HG03135 (cell line): Measurements from ENCODE around the gene TMEM198.

Experiments
- ATAC-seq: cut with Tn5 transposase; IDR thresholded peaks from one replicate; pipeline ENCODE4 v1.9.1; 2021; ENCODE audit warnings: mild to moderate bottlenecking, moderate library complexity; ENCODE audit not compliant: unreplicated experiment

The TMEM198 gene

GRCh38 chr2:219524817-219525216, 19.0 kb upstream of the TMEM198 start:
- no peak for ATAC-seq

DNA sequence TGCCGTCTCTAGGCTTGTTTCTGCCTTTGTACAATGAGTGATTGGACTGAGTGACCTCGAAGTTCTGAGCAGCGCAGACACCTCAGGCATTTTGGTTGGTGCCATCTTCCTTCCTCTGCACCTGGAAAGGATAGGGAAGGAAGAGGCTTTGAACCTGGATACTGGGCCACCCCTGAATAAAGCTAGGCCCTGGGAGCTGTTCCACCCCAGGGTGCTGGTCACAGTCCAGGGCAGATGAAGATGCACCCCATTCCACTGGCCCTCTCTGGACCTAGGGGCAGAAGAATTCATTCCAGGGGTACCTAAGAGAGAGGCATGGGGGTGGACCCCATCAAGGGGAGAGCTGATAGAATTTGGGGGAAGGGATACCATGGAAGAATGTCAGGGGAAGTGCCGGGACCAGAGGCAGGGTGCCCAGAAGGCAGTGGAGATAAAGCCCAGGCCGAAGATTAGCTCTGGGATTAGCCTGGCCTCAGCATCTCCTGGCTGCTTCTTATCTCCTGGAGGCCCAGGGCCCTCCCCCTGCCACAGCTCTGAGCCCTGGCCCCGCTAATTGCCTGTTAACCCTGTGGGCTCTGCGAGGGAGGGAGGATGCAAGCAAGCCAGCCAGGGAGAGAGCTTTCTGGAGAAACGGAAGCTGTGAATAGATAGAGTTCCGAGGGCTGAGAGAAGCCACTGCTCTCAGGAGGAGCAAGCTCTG, 18.1 kb upstream of the TMEM198 start:
- ATAC-seq: no peak

GRCh38 chr2:219526320-219527075, 17.3 kb upstream of the TMEM198 start:
- ATAC-seq: no peak

DNA sequence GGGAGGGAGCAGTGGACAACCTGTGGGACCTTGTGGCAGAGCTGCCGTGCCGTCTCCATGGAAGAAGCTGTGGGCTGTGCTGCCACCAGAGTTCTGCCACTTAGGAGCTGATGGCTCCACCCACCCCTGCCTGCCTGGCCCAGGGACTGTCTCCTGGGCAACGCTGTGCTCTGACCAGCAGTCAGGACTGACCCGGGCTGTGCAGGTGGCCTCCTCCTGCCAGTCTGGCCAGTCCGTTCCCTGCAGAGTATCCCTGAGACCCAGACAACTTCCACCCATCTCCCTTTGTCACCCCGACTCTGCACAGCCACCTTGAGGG, 16.8 kb upstream of the TMEM198 start:
- ATAC-seq: no peak

- no peak for ATAC-seq
Observed at GRCh38 chr2:219527472-219527871, 16.4 kb upstream of the TMEM198 start.

GRCh38 chr2:219530048-219530963, 13.5 kb upstream of the TMEM198 start:
- peak; percentile 86 for ATAC-seq

- no peak for ATAC-seq
Observed at GRCh38 chr2:219531639-219532377, 12.0 kb upstream of the TMEM198 start.

GRCh38 chr2:219532378-219532649, 11.5 kb upstream of the TMEM198 start:
- no peak for ATAC-seq

DNA sequence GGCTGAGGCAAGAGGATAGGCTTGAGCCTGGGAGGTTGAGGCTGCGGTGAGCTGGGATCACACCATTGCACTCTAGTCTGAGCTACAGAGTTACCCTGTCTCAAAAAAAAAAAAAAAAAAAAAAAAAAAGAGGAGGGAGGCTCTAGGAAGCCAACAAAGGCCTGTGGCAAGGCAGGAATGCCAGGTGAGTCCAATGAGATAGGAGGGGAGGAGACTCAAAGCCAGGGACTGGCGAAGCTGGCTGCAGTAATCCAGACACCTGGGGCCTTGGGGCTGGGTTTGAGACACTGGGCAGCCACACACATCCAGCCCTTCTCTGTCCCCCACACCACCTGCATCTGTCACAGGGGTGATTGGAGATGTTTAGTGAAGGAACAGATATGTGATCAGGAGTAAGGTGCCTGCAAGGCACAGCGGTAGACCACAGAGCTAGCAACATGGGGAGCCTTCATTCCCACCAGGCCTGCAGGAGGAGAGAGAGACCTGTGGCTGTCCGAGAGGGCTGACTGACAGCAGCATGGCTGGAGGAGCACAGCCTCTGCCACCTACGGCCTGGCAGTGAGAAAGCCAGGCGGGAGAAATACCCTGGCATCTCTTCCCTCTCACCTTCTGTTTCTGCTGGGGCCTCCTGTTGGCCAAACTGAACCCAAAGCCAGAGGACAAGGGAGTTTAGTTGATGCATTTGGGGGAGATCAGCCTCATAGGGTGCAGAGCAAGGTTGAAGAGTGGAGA, 9.7 kb upstream of the TMEM198 start:
- ATAC-seq: no peak

DNA sequence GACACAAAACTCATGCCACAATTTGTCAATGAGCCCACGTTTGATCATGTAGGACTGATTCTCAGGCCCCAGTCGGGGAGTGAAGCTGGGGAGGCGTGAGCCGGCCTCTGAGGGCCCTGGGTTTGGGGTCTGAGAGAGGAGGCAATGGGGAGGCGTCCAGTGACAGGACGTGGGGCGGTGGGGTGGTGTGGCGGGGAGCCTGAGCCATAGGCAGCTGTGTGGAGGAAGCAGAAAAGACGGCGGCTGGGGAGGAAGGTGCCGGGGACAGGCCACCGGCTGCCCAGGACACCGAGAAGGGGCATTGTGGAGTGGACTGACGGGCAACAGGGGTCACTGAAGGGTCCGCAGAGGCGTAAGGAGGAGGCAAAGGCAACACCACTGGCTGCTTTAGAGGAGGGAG, 7.4 kb upstream of the TMEM198 start:
- no peak for ATAC-seq

DNA sequence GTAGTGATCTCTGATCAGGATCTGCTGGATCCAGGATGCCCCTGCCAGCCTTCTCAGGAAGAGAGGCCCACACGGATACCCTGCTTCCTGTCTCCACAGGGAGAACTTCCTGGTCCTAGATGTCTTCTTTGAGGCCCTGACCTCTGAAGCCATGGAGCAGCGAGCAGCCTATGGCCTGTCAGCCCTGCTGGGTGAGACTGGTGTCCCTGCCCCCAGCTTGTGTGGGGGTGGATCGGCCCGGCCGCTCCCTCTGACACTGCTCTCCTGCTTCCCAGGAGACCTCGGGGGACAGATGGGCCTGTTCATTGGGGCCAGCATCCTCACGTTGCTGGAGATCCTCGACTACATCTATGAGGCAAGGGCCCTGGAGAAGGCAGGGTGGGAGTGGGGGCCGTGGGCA, 6.9 kb upstream of the TMEM198 start:
- no peak for ATAC-seq

- ATAC-seq: no peak
Observed at GRCh38 chr2:219537657-219538488, 6.0 kb upstream of the TMEM198 start.

DNA sequence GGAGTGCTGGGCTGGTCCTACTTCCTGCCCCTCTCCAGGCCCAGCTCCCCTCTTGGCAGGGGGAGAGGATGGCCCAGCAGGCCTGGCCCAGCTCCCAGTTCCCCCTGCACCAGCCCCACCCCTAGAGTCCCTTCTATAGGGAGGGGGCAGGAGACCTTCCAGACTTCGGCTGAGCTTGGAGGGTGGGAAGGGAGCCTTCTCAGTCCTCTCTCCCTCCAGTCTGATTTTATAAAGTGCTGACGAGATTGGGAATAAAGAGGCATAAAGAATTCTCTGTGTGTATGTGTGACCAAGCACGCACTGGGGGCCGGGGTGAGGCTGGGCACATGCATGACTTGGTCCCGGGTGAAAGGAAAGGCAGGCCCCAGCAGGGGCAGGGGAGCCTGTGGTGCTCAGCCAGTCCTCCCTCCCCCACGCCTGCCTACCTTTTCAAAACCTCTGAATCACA, 5.3 kb upstream of the TMEM198 start:
- ATAC-seq: no peak

DNA sequence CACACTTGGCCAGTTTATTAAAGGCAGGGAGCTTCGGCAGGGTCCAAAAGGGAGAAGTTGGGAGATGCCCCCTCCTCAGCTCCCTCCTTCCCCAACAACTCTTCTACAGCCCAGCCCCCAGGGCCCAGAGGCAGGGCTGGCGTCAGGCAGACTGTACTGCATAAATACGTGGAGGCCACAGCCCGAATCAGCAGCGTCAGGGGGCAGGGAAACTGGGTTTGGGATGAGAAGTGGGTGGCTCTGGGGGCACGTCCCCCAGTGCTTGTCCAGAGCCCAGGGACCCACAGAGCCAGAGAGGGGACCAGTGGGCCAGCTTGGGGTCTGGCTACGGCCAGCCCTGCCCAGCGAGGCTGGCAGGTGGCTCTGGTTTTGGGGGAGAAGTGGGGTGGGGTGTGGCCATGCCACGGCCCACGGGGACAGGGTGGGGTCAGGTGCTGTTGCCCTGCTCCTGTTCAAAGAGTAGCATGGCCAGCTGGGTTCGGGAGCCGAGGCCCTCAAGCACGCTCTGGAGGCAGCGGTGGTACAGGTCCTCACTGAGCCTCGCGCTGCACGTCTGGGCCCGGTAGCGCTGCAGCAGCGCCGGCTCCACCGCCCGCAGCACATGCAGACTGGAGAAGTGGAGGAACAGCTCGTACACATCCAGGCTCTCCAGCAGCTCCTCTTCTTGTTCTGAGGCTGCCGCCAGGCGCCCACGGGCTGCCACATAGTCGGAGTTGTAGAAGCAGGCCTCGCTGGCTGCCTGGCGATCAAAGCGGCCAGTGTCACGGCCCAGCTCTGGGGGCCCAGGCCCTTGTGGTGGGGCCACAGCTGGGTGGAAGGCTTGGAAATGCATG, 4.7 kb upstream of the TMEM198 start:
- ATAC-seq: no peak

DNA sequence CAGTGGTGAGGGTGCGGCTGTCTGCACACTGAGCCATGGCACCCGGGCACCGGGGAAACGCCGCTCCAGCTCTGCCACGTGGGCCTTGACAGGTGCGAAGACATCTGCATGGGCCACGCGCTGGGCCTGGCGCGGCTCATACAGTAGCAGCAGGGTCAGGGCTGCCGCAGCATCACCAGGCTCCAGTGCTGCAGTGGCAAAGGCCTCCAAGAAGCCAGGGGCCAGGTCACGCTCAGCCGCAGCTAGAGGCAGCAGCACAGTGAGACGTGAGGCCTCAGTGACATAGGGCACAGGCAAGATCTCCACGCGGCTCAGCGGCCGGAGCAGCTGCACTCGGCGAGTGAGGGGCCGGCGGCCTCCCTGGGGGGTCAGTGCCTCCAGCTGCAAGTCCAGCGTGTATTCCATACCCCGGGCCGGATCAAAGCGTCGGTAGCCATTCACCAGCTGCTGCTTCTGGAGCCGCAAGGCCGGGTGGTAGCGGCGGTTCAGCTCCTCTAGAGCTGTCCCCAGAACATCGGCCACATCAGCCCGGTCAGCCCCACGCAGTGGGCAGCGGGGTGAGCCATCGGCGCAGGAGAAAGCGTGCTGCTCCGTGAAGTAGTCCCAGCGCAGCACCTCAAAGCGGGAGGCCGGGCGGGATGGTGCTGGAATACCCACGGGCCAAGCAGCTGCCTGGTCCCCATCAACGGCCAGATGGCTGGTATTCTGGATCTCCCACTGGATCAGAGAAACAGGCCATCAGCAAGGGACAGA, 3.7 kb upstream of the TMEM198 start:
- ATAC-seq: no peak

DNA sequence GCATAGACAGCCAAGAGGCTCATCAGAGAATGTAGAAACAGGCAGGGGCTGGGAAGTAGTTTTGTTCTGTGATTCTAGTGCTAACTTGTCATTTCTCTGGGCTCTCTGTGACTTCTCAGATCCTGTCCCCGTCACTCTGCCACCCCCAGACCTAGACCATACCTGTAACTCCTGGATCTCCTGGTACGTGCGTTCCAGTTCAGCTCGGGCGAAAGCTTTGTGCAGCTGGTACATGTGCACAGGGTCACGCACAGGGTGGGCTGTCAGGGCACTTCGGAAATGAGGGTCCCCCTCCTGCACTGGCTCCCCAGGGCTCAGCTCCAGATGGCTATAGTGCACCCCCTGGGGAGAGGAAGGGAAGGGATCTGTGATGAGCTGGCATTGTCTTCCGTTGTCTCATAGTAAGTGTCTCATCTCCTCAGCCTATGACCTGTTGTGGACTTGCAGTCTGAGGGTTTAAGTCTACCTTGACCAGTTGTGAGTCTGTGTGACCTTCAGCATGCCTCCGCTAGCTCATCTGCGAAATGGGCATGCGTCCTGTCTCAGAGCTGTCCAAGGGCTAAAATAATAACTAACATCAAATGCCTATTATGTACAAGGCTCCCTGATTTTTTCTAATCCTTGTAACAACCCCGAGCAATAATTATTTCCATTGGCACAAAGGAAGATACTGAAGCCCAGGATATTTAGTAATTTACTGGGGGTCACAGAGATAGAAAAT, 2.9 kb upstream of the TMEM198 start:
- no peak for ATAC-seq

DNA sequence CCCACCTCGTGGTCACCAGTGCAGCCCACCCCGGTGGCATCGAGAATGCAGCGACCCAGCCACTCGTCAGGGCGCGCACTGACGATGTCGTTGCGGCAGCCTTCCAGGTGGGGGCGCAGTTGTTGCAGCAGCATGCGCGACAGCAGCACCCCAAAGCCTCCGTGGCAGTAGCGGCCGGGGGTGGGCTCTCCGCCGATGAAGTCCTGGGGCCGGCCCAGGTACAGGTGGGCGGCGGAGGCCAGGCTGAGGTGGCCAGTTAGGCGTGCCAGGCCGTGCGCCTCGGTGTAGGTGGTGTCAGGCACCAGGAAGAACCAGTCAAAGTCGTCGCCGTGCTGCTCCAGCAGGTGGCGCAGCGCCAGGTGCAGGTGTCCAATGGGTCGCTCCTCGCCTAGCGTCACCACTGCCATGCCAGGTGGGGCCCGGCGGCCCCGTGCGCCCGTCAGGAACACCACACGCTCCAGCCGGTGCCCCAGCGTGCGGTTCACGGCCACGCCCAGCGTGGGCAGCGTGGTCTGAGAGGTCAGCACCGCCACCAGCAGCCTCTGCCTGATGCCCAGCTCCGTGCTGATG, 2.1 kb upstream of the TMEM198 start:
- ATAC-seq: peak; percentile 43
